Activated CD4-positive, alpha-beta T cell treated with anti-CD3 and anti-CD28 coated beads, Interleukin-2, amount 50 U/mL, for 4 hours (primary cell): ENCODE results near the gene HYKK.
"Not testable (repeated sequence)": the region's sequence is repeated elsewhere in the genome, so short reads cannot be mapped to it uniquely, and the experiment has no call there.

Source experiments
- DNase-seq, 2 experiments: peaks; one replicate each; pipeline ENCODE4 v3.0.0-alpha.2; 2020

HYKK gene

GRCh38 chr15:78506971-78507830 is at the start of gene HYKK:
Gene HYKK (plus strand): TSS chr15:78507577. CDS start chr15:78513089, 5,512 bp downstream.
- peak; percentile 67 to 68 for DNase-seq

- no peak for DNase-seq
These were observed 46.6 kb upstream of the HYKK start for GRCh38 chr15:78460737-78461136.

GRCh38 chr15:78461171-78461888 is 46.0 kb upstream of the HYKK start:
- no peak for DNase-seq

- no peak for DNase-seq
These were observed 38.3 kb upstream of the HYKK start for GRCh38 chr15:78469031-78469430.

GRCh38 chr15:78477295-78477694 is 30.1 kb upstream of the HYKK start:
- DNase-seq: no peak

- no peak for DNase-seq
These were observed 27.7 kb upstream of the HYKK start for GRCh38 chr15:78479650-78480049.

- DNase-seq: no peak
These were observed 25.5 kb upstream of the HYKK start for GRCh38 chr15:78481917-78482316.

GRCh38 chr15:78492872-78493271 is 14.5 kb upstream of the HYKK start:
- no peak for DNase-seq

GRCh38 chr15:78501857-78502256 is 5.5 kb upstream of the HYKK start:
- DNase-seq: no peak

- DNase-seq: no peak
These were observed 4.7 kb upstream of the HYKK start for GRCh38 chr15:78502641-78503040.

- peak in 1 of 2 experiments; percentile 1 for DNase-seq
These were observed 419 bp downstream of the HYKK start for GRCh38 chr15:78507831-78508160.

- no peak for DNase-seq
These were observed 895 bp downstream of the HYKK start for GRCh38 chr15:78508272-78508671.

- no peak for DNase-seq
These were observed 2.4 kb downstream of the HYKK start for GRCh38 chr15:78509726-78510312.

GRCh38 chr15:78520035-78520434 is 12.7 kb downstream of the HYKK start:
- DNase-seq: not testable (repeated sequence)

- DNase-seq: no peak
These were observed 16.9 kb downstream of the HYKK start for GRCh38 chr15:78524230-78524629.

- DNase-seq: no peak
These were observed 19.9 kb downstream of the HYKK start for GRCh38 chr15:78527325-78527724.

- no peak for DNase-seq
These were observed 26.0 kb downstream of the HYKK start for GRCh38 chr15:78533331-78533730.

- no peak for DNase-seq
These were observed 28.8 kb downstream of the HYKK start for GRCh38 chr15:78536134-78536533.

- DNase-seq: no peak
These were observed 30.0 kb downstream of the HYKK start for GRCh38 chr15:78537266-78537905.

- no peak for DNase-seq
These were observed 31.0 kb downstream of the HYKK start for GRCh38 chr15:78538358-78538757.

- not testable (repeated sequence) for DNase-seq
These were observed 32.2 kb downstream of the HYKK start for GRCh38 chr15:78539464-78540140.

GRCh38 chr15:78540141-78540870 is 32.9 kb downstream of the HYKK start, which contains the start of gene PSMA4:
Gene PSMA4 (plus strand): TSS chr15:78540444. CDS start chr15:78541928, 1,484 bp downstream.
- peak; percentile 93 for DNase-seq
